ENCODE measurements around the gene TGM4.
"Not testable (repeated sequence)": the region's sequence is repeated elsewhere in the genome, so short reads cannot be mapped to it uniquely, and the experiment has no call there.

Gene TGM4

GRCh38 chr3:44874308-44874707, at the start of gene TGM4:
TSS of gene TGM4 (plus strand) at chr3:44874608. CDS start at chr3:44874679, 71 bp downstream.
- DNase-seq, result no peak

GRCh38 chr3:44825264-44825925, 49.0 kb upstream of the TGM4 start:
- DNase-seq, result peak; percentile 27

- DNase-seq, result no peak
These were observed 47.2 kb upstream of the TGM4 start for GRCh38 chr3:44827196-44827595.

GRCh38 chr3:44831232-44831631, 43.2 kb upstream of the TGM4 start:
- DNase-seq, result no peak

- no peak for DNase-seq
These were observed 42.4 kb upstream of the TGM4 start for GRCh38 chr3:44832032-44832431.

GRCh38 chr3:44832965-44833364, 41.4 kb upstream of the TGM4 start:
- DNase-seq, result no peak

GRCh38 chr3:44833394-44833793, 41.0 kb upstream of the TGM4 start:
- no peak for DNase-seq

- no peak for DNase-seq
These were observed 38.7 kb upstream of the TGM4 start for GRCh38 chr3:44835684-44836083.

GRCh38 chr3:44842376-44842775, 32.0 kb upstream of the TGM4 start:
- no peak for DNase-seq

GRCh38 chr3:44845528-44846520, 28.6 kb upstream of the TGM4 start:
- no peak for DNase-seq

- no peak for DNase-seq
These were observed 25.8 kb upstream of the TGM4 start for GRCh38 chr3:44848634-44849033.

- not testable (repeated sequence) for DNase-seq
These were observed 17.7 kb upstream of the TGM4 start for GRCh38 chr3:44856663-44857062.

- no peak for DNase-seq
These were observed 14.3 kb upstream of the TGM4 start for GRCh38 chr3:44860117-44860516.

GRCh38 chr3:44861412-44862225, 12.8 kb upstream of the TGM4 start, which contains the start of gene TMEM42:
TSS of gene TMEM42 (plus strand) at chr3:44861912. CDS start at chr3:44861925, 13 bp downstream.
- peak; percentile 90 for DNase-seq

- DNase-seq, result peak; percentile 24
These were observed 12.2 kb upstream of the TGM4 start for GRCh38 chr3:44862226-44862637.

GRCh38 chr3:44865272-44866035, 9.0 kb upstream of the TGM4 start:
- no peak for DNase-seq

GRCh38 chr3:44867421-44868111, 6.8 kb upstream of the TGM4 start:
- no peak for DNase-seq

GRCh38 chr3:44870375-44871061, 3.9 kb upstream of the TGM4 start:
- DNase-seq, result no peak

GRCh38 chr3:44875596-44875995, 1.2 kb downstream of the TGM4 start:
- DNase-seq, result no peak

- DNase-seq, result no peak
These were observed 2.9 kb downstream of the TGM4 start for GRCh38 chr3:44877333-44877732.

GRCh38 chr3:44880284-44880683, 5.9 kb downstream of the TGM4 start:
- no peak for DNase-seq
